BE2C (cell line): ENCODE data around the gene MYH13.
"Not testable (repeated sequence)": the region's sequence is repeated elsewhere in the genome, so short reads cannot be mapped to it uniquely, and the experiment has no call there.

Experiments
- DNase-seq: peaks from one replicate; pipeline ENCODE4 v3.0.0-alpha.2; 2020
- H3K27me3 ChIP-seq: fragments of 250-450 bp; sonication (Bioruptor Pico); 2 replicates; pipeline ENCODE4 v1.5.1; 2020; ENCODE audit warnings: mild to moderate bottlenecking
- H3K36me3 ChIP-seq: fragments of 250-450 bp; sonication (Bioruptor Pico); 2 replicates; pipeline ENCODE4 v1.5.1; 2020; ENCODE audit warnings: mild to moderate bottlenecking
- H3K4me1 ChIP-seq: fragments of 250-450 bp; sonication (Bioruptor Pico); 2 replicates; pipeline ENCODE4 v1.5.1; 2020
- H3K4me3 ChIP-seq: 2 replicates; pipeline ENCODE4 v1.5.1; 2011; ENCODE audit warnings: low read depth, low read length
- H3K9me3 ChIP-seq: fragments of 250-450 bp; sonication (Bioruptor Pico); 2 replicates; pipeline ENCODE4 v1.5.1; 2020
- TF ChIP-seq, protein P1 (sequence below): IDR thresholded peaks from 2 replicates; pipeline ENCODE4 v1.5.1; 2012; ENCODE audit warnings: mild to moderate bottlenecking, low read depth, low read length

The MYH13 gene

DNA sequence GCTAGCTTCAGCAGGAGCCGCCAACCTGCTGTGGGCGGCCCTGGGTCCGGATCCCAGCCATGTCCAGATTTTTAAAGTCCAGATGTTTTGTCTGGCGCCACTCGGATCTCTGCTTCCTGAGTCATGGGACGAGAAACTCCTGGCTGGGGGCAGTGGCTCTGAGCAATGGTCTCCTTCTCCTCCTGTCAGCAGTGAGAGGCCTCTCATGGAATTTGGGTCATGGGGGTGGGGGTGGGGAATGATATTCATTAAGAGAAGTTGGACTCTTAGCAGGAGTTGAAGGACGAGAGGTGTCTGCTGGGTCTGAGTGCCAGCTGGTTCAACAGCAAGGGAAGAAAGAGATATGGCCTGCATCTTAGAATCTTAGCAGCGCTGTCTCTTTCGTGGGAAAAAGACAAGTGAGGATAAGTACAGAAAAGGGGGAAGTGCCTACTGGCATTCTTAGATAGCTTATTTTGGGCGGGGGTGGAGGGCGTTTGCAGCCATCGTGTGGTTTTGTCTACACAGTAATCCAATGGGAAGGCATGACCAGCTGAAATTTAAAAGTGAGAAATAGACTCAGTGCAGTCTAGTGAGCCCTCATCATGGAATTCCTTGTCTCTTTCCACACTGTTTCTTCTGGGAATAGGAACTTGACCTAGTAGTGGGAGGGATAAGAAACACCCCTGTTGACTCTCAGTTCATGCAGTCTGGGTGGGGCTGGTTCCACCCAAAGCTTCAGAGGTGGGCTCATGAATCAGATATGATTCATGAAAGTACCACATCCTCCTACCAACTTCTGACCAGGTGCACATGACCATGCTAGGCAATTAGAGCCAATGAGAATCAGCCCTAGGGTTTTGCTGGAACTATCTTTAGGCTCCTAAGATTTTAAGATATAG is 80.5 kb downstream of the MYH13 start:
- Histone ChIP-seq H3K36me3 (no peaks in the 10 kb centered on the region), H3K4me1 (no peaks in the 10 kb centered on the region), H3K27me3 (no peaks in the 10 kb centered on the region), H3K9me3 (no peaks in the 10 kb centered on the region), H3K4me3 (no peak overlapping the region)
- TF ChIP-seq, protein P1, sequence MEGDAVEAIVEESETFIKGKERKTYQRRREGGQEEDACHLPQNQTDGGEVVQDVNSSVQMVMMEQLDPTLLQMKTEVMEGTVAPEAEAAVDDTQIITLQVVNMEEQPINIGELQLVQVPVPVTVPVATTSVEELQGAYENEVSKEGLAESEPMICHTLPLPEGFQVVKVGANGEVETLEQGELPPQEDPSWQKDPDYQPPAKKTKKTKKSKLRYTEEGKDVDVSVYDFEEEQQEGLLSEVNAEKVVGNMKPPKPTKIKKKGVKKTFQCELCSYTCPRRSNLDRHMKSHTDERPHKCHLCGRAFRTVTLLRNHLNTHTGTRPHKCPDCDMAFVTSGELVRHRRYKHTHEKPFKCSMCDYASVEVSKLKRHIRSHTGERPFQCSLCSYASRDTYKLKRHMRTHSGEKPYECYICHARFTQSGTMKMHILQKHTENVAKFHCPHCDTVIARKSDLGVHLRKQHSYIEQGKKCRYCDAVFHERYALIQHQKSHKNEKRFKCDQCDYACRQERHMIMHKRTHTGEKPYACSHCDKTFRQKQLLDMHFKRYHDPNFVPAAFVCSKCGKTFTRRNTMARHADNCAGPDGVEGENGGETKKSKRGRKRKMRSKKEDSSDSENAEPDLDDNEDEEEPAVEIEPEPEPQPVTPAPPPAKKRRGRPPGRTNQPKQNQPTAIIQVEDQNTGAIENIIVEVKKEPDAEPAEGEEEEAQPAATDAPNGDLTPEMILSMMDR: no peak
- DNase-seq: no peak

DNA sequence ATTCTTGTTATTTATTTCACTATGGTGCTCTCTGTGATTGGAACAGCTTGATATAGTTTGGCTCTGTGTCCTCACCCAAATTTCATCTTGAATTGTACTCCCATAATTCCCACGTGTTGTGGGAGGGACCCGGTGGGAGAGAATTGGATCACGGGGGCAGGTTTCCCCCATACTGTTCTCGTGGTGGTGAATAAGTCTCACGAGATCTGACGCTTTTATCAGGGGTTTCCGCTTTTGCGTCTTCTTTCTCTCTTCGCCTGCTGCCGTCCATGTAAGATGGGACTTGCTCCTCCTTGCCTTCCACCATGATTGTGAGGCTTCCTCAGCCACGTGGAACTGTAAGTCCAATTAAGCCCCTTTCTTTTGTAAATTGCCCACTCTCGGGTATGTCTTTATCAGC is 81.2 kb downstream of the MYH13 start:
- H3K27me3 ChIP-seq, H3K9me3 ChIP-seq, DNase-seq, H3K36me3 ChIP-seq, H3K4me3 ChIP-seq, H3K4me1 ChIP-seq: not testable (repeated sequence)

DNA sequence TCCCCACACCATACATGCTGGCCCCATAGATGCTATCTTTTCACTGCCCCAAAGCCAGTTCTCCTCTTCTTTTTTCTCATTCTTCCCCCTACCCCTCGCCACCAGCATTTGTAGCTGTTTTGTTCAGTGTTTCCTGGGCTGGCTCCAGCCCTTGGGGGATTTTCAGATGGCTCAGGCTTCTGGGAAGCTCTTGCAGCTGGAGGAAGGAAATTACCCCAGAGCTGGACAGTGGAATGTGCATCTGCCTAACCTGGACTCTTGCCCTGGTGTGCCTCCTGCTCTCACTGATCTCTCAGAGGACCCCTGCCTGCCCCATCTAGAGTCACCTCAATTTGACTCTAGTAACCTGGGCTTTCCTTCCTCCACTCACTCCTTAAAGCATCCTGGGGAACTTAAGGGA is 82.8 kb downstream of the MYH13 start:
- H3K27me3 ChIP-seq: no peaks in the 10 kb centered on the region
- H3K4me3 ChIP-seq: no peak overlapping the region
- TF ChIP-seq, protein P1: no peak
- H3K9me3 ChIP-seq: no peaks in the 10 kb centered on the region
- no peak for DNase-seq
- no peaks in the 10 kb centered on the region for H3K36me3 ChIP-seq
- H3K4me1 ChIP-seq: no peaks in the 10 kb centered on the region

DNA sequence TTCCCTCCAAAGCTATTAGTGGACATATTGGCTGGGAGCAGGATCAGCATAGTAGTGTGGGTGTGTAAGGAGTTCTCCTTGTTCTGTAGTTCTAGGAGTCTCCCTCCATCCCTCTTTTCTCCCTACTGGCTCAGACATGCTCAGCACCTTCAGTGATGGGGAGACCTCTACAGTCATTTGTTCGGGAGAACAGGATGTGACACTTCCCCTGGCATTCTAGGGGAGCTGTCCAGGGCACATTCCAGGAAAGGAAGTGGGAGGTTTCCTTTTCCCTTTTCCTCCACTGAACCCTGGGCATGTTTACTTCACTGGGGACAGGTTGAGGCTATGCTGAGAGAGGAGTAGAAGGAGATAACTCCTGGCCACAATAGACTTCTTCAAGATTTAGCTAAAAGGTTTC is 86.5 kb downstream of the MYH13 start:
- Histone ChIP-seq H3K4me1 (no peaks in the 10 kb centered on the region), H3K9me3 (no peaks in the 10 kb centered on the region), H3K27me3 (no peaks in the 10 kb centered on the region), H3K36me3 (no peaks in the 10 kb centered on the region), H3K4me3 (no peak overlapping the region)
- TF ChIP-seq, protein P1: no peak
- DNase-seq: no peak

DNA sequence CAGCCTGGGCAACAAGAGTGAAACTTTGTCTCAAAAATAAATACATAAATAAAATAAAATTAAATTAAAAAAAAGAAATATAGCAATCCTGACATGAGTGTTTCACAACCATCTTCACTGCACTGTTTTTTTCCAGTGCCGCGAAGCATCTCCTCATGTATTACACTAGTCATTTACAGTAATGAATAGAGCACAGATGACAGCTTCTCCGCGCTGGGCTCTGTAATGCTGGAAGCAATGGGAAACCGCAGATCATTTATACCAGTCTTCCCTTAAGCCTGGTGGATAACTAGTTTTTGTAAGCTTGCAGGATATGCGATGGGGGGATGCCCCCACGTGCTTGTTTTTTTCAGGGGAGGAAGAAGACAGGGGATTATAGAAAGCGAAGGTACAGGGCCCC is 86.9 kb downstream of the MYH13 start:
- H3K36me3 ChIP-seq: no peaks in the 10 kb centered on the region
- H3K4me3 ChIP-seq: no peak overlapping the region
- no peak for DNase-seq
- H3K4me1 ChIP-seq: no peaks in the 10 kb centered on the region
- H3K27me3 ChIP-seq: no peaks in the 10 kb centered on the region
- no peaks in the 10 kb centered on the region for H3K9me3 ChIP-seq
- TF ChIP-seq, protein P1: no peak

DNA sequence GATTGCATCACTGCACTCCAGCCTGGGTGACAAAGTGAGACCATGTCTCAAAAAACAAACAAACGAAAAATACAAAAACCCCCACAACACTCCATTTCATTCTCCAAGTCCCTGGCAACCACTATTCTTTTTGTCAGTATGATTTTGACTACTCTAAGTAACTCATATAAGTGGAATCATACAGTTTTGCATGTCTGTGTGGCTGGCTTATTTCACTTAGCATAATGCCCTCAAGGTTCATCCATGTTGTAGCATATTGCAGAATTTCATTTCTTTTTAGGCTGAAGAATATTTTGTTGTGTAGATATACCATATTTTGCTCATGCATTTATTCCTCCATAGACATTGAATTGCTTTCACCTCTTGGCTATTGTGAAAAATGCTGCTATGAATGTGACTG is 92.7 kb downstream of the MYH13 start:
- no peaks in the 10 kb centered on the region for H3K9me3 ChIP-seq
- H3K36me3 ChIP-seq: no peaks in the 10 kb centered on the region
- TF ChIP-seq, protein P1: no peak
- DNase-seq: no peak
- no peaks in the 10 kb centered on the region for H3K4me1 ChIP-seq
- H3K4me3 ChIP-seq: no peak overlapping the region
- no peaks in the 10 kb centered on the region for H3K27me3 ChIP-seq
